ENCODE measurements around the gene SCUBE3.

DNA sequence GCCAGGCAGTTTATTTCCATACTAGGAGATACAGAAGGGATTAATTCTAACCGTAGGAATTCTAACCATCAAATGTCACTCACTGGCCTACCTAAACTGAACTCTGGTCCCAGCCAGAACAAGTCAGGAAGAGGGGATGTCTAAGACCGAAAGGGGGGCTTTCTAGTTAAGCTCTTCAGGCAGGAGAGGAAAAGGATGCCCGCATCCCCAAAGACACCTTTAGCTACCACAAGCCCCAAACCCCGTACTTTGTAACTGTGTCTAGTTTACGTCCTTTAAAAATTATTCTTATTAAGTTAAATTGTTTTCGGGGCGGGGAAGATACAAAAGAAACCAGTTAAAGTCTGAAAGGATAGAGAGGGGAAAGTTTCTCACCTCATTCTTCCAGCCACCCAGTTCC is 44.6 kb downstream of the SCUBE3 start:
- TF ChIP-seq POLR2A (IDR thresholded peaks at IDR 0.05; ENCODE audit: low read length) (no peak), GATA1 (IDR thresholded peaks at IDR 0.05; ENCODE audit: low read depth, low read length) (no peak)
